ENCODE results near the gene IDS. TPM values are rescaled to one million over a fixed set of nuclear protein-coding genes. Genes with fewer than 3 reads are reported as not detected.

Gene IDS
- total and polyA plus RNA-seq, 2 of the 8 experiments (the other 6 are each of a cell fraction or from before 2014, with no cell fraction given) = 19.9 to 20.7 TPM

GRCh38 chrX:149473966-149474365, 31.1 kb downstream of the IDS start:
- DNase-seq (ENCODE audit: low read depth in 1 of 2, low spot score in 2 of 2) (no peak), FAIRE-seq (no peak)
- no peak overlapping the region for H4K8ac ChIP-seq (ENCODE audit: extremely low read depth, insufficient read depth, low read length)
- 80% methylated on average over 1 of the region's 1 CpG; no CpG with 5 or more reads in 1 of the 2 experiments for WGBS, 2 experiments (ENCODE audit: extremely low coverage in 1 of 2, insufficient coverage in 1 of 2, insufficient read length in 1 of 2, insufficient replicate concordance in 2 of 2, low coverage in 1 of 2, low lambda C conversion rate in 2 of 2, missing lambda C conversion rate in 1 of 2)
- H2BK12ac ChIP-seq (ENCODE audit: low read depth, low read length) = no peak overlapping the region
- ChIA-PET POLR2A (ENCODE audit: partially characterized antibody) (no interaction called here), CTCF (ENCODE audit: partially characterized antibody) (no interaction called here)
- no peak overlapping the region for H3K18ac ChIP-seq (ENCODE audit: extremely low read depth, low read length)
- H4K5ac ChIP-seq (ENCODE audit: insufficient read length, low read depth, low read length) = no peak overlapping the region
- H3K36me3 ChIP-seq (ENCODE audit: control insufficient read depth in 2 of 4, insufficient read depth in 4 of 4, low read length in 3 of 4) = no peaks in the 10 kb centered on the region
- H3K79me1 ChIP-seq (ENCODE audit: low read depth, low read length) = no peaks in the 10 kb centered on the region
- H2AFZ ChIP-seq (ENCODE audit: low read length) = no peak overlapping the region
- H2BK120ac ChIP-seq (replicated peaks; ENCODE audit: low read depth, low read length) = no peak overlapping the region
- H3K14ac ChIP-seq (ENCODE audit: insufficient read length) = no peak overlapping the region
- no peaks in the 10 kb centered on the region for H4K20me1 ChIP-seq (replicated peaks in 1 of 2; ENCODE audit: control insufficient read depth in 1 of 2, insufficient read depth in 2 of 2, low read length in 2 of 2)
- no peak overlapping the region for H2BK15ac ChIP-seq (ENCODE audit: low read length)
- no peaks in the 10 kb centered on the region for H3K27me3 ChIP-seq (replicated peaks in 1 of 4; ENCODE audit: control insufficient read depth in 3 of 4, extremely low read depth in 1 of 4, insufficient read depth in 3 of 4, low read length in 3 of 4)
- no peaks in the 10 kb centered on the region for H3K79me2 ChIP-seq (ENCODE audit: control insufficient read depth in 1 of 2, insufficient read depth in 2 of 2, low read length in 2 of 2)
- H2BK20ac ChIP-seq (ENCODE audit: low read length) = no peak overlapping the region
- no peak overlapping the region for H3K27ac ChIP-seq (ENCODE audit: low read depth, low read length)
- no peak for TF ChIP-seq SP1 (IDR thresholded peaks at IDR 0.05; ENCODE audit: low read depth, low read length)
- no peak for TF ChIP-seq SAP30 (IDR thresholded peaks at IDR 0.05; ENCODE audit: insufficient read depth, insufficient replicate concordance, low read length)
- no peak for TF ChIP-seq CHD1 (IDR thresholded peaks at IDR 0.05; ENCODE audit: low read depth, low read length)
- no peak for TF ChIP-seq TAF7 (optimal IDR thresholded peaks at IDR 0.05; ENCODE audit: borderline replicate concordance, low read depth, low read length)
- no peak for TF ChIP-seq BRCA1 (IDR thresholded peaks at IDR 0.05; ENCODE audit: low read depth, low read length)
- TF ChIP-seq, protein P1, sequence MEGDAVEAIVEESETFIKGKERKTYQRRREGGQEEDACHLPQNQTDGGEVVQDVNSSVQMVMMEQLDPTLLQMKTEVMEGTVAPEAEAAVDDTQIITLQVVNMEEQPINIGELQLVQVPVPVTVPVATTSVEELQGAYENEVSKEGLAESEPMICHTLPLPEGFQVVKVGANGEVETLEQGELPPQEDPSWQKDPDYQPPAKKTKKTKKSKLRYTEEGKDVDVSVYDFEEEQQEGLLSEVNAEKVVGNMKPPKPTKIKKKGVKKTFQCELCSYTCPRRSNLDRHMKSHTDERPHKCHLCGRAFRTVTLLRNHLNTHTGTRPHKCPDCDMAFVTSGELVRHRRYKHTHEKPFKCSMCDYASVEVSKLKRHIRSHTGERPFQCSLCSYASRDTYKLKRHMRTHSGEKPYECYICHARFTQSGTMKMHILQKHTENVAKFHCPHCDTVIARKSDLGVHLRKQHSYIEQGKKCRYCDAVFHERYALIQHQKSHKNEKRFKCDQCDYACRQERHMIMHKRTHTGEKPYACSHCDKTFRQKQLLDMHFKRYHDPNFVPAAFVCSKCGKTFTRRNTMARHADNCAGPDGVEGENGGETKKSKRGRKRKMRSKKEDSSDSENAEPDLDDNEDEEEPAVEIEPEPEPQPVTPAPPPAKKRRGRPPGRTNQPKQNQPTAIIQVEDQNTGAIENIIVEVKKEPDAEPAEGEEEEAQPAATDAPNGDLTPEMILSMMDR (IDR thresholded peaks at IDR 0.05; ENCODE audit: control extremely low read depth in 1 of 3, insufficient read depth in 1 of 3, low read depth in 1 of 3, low read length in 3 of 3) = no peak
- TF ChIP-seq KDM4A (IDR thresholded peaks at IDR 0.05; ENCODE audit: low read depth, low read length, severe bottlenecking) = no peak
- TF ChIP-seq TAF1 (IDR thresholded peaks at IDR 0.05; ENCODE audit: low read depth, low read length) = no peak
- TF ChIP-seq GABPA (IDR thresholded peaks at IDR 0.05; ENCODE audit: borderline replicate concordance, insufficient read depth, low read length) = no peak
- H3K9ac ChIP-seq (replicated peaks in 1 of 4; ENCODE audit: extremely low read depth in 1 of 4, low read depth in 3 of 4, low read length in 3 of 4) = no peak overlapping the region
- no peak overlapping the region for H3K23ac ChIP-seq (ENCODE audit: insufficient read length)
- no peaks in the 10 kb centered on the region for H3K9me3 ChIP-seq (ENCODE audit: insufficient read depth in 2 of 2, low read depth in 1 of 2, low read length in 1 of 2)
- no peak overlapping the region for H2BK5ac ChIP-seq (ENCODE audit: low read depth, low read length)
- H3K4me1 ChIP-seq (replicated peaks in 1 of 4; ENCODE audit: control insufficient read depth in 3 of 4, insufficient read depth in 4 of 4, low read length in 3 of 4) = no peaks in the 10 kb centered on the region
- H3K23me2 ChIP-seq (ENCODE audit: low read depth, low read length) = no peaks in the 10 kb centered on the region
- H4K91ac ChIP-seq (replicated peaks; ENCODE audit: insufficient read length, low read length) = no peak overlapping the region
- no peak overlapping the region for H2AK5ac ChIP-seq (ENCODE audit: low read depth, low read length)
- H3K4me3 ChIP-seq (ENCODE audit: extremely low read depth in 1 of 4, insufficient read depth in 2 of 4, low read depth in 3 of 4, low read length in 4 of 4) = no peak overlapping the region
- no peak overlapping the region for H3K4ac ChIP-seq (replicated peaks; ENCODE audit: insufficient read length, low read depth, low read length)
- H3K56ac ChIP-seq (replicated peaks; ENCODE audit: insufficient read length, low read depth, low read length) = no peak overlapping the region
- H3K4me2 ChIP-seq (ENCODE audit: insufficient read depth in 1 of 2, low read depth in 2 of 2, low read length in 2 of 2) = no peak overlapping the region

All from H1 (cell line).